ENCODE data around the gene LMOD1.
"Not testable (repeated sequence)": the region's sequence is repeated elsewhere in the genome, so short reads cannot be mapped to it uniquely, and the experiment has no call there.

The LMOD1 gene

DNA sequence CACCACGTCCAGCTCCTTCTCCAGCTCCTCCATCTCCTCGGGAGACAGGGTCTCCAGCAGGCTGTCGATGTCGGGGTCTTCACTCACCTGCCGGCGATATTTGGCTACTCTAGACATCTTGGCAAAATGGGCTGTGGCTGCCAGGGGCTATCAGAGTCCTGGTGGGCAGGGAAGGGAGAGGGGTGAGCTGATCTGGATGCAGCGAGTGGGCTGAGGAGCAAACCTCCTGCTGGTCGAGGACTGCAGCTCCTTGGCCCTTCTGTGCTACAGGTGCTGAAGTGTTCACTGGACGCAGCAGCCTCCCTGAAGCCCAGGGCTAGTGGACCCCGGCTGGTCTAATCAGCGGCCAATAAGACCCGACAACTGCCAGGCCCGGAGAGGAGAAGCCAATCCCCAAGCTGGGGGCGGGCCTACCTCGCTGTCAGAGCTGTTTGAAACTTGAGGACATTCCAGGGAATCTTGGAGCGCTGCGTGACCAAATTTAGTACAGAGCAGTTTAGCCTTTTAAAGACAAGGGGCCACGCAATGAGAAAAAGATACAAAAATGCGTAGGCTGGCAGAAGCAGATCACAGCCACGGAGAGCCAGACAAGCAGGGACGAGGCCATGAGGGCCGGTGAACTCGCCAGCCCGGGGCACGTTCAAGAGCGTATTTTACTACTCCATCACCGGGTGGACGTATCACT is at the start of gene LMOD1:
Gene LMOD1, minus strand, starts transcription at position 325 of the 685 bp plus-strand sequence. Its CDS starts 208 bp downstream, at position 117.
- peak; percentile 93 for FAIRE-seq

DNA sequence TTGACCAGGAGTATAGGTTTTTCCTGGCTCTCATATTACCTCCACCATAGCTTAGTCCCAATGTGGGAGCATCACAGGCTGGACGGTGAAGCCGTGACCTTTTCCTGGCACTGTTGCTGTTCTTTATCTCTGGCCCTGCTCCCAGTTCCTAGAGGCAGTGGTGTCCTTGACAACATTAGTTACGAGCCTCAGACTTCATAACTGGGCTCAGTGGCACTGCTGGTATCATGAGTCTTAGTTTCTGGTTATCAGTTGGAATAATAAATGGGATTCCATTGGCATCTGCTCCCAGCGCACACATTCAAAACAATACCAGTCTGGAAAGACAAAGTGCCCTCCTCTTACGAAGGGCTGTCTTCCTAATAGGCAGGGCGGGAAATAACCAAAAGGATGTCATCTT is 44.1 kb upstream of the LMOD1 start:
- FAIRE-seq: no peak

DNA sequence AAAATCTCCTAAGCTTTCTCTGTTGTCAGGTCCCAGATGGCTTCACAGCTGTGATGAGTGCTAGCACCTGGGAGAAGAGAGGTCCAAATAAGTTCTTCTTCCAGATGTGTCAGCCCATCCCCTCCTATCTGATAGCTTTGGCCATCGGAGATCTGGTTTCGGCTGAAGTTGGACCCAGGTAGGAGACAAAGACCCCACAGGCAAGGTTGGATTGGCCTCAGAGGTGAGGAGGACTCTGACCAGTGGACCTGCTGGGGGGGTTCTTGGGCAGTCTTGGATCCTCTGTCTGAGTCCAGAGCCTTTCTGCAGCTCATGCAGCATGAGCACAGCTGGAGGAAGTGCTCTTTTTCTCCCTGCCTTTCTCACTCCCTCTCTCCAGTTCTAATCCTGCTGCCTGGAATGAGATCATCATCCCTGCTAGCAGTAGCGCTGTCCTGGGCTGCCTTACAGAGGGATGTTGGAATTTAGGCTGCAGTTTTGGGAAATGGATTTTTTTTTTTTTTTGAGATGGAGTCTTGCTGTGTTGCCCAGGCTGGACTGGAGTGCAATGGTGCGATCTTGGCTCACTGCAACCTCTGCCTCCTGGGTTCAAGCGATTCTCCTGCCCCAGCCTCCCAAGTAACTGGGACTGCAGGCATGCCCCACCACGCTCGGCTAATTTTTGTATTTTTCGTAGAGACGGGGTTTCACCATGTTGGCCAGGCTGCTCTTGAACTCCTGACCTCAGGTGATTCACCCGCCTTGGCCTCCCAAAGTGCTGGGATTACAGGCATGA is 43.2 kb upstream of the LMOD1 start:
- FAIRE-seq: no peak

DNA sequence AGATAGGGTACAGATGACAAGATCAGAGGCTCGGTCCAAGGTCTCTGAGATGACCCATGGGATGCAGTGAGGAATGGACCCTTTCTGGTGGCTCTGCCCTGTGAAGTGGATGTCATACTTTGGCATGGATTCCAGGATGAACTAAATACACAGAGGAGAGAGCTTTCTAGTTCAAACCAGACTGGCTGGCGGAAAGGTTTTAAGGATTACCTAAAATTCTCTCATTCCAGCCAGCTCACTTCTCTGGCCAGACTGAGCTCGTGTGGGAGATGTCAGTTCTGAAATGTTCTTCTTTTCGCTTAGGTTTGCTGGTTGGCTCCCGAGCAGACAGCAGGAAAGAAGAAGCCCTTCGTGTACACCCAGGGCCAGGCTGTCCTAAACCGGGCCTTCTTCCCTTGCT is 42.3 kb upstream of the LMOD1 start:
- FAIRE-seq: no peak

DNA sequence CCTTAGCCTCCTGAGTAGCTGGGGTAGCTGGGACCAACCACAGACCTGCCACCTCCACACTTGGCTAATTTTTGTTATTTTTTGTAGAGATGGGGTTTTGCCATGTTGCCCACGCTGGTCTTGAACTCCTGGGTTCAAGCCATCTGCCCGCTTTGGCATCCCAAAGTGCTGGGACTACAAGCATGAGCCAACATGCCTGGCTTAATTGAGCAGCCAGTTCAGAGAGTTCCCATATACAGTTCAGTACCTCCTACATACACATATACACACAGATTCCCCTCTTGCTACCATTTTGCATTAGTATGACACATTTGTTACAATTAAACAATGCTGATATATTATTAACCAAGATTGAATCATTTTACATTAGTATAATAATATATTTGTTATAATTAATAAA is 39.0 kb upstream of the LMOD1 start:
- no peak for FAIRE-seq

DNA sequence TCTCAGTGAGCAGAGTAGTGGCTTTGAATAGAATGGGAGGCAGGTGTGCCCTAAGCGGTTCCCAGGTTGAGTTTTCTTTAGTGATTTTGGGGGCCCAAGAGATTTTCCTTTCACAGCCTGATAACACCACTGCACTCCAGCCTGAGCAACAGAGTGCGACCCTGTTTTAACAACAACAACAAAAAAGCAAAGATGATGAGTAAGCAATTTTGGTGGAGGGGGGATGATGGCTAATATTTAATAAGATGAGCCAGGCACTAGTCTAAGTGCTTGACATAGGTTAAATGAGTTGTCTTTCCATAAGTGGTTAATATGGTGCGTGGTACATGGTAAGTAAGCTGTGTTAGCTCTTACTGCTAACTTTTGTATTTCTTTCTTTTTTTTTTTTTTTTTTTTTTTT is 38.1 kb upstream of the LMOD1 start:
- FAIRE-seq: no peak

DNA sequence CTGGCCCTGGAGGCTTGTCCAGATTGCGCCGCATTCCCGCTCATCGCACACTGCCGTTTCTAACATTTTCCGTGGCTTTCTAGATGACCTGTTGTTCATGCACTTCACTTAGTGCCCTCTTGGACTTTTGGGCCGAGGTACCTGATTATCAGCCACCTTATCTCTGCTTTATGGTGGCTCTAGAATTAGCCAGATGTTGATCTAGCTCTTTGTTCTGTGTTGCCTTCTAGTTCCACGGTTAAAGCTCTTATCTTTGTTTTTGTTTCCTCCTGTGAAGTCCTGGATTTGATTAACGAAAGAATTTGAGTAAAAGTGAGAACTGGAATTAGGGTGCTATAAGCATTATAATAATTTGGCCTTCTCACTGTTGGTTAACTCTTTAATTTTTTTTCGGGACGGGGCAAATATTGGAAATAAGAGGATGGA is 37.0 kb upstream of the LMOD1 start:
- FAIRE-seq: no peak

DNA sequence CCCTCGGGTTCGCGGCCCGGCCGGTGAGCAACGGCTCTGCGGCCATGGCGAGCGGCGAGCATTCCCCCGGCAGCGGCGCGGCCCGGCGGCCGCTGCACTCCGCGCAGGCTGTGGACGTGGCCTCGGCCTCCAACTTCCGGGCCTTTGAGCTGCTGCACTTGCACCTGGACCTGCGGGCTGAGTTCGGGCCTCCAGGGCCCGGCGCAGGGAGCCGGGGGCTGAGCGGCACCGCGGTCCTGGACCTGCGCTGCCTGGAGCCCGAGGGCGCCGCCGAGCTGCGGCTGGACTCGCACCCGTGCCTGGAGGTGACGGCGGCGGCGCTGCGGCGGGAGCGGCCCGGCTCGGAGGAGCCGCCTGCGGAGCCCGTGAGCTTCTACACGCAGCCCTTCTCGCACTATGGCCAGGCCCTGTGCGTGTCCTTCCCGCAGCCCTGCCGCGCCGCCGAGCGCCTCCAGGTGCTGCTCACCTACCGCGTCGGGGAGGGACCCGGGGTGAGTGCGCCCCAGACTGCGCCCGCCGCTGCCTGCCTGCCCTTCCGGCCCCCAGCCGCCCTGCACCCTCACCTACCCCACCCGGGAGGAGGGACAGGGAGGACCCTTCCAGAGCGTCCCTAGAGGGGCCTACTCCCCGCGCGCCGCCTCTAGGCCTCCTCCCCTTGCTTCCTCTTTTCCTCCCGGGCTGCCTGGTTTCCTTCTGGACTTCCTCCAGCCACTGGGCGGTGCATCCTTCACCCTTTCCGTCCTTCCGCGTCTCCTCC is 36.5 kb upstream of the LMOD1 start, which contains the start of gene RNPEP:
Gene RNPEP, plus strand, starts transcription at position 26 of the 757 bp plus-strand sequence. Its CDS starts 19 bp downstream, at position 45.
- FAIRE-seq: peak; percentile 56

DNA sequence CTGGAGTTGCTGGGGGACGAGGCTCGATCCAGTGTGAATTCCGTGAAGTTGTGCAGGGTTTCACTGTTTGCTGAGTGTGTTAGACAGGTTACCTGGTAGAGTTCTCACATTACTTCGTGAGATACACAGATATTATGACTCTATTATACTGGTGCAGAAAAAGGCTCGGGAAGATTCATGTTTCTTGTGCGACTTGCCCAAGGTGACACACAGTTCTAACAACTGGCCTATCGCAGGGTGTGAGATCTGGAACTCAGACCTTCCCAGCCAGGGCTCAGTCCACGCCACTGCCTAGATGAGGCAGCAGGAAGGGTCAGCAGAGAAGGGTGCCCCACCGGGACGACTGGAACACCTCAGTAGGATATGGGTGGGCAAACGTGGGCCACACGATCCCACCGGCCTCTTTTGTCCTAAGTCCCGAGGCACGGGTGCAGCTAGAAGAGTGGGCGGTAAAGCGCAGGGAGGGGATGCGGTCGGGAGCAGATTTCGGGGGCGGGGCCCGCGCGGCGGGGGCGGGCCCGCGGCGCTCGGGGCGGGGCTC is 35.8 kb upstream of the LMOD1 start:
- no peak for FAIRE-seq

DNA sequence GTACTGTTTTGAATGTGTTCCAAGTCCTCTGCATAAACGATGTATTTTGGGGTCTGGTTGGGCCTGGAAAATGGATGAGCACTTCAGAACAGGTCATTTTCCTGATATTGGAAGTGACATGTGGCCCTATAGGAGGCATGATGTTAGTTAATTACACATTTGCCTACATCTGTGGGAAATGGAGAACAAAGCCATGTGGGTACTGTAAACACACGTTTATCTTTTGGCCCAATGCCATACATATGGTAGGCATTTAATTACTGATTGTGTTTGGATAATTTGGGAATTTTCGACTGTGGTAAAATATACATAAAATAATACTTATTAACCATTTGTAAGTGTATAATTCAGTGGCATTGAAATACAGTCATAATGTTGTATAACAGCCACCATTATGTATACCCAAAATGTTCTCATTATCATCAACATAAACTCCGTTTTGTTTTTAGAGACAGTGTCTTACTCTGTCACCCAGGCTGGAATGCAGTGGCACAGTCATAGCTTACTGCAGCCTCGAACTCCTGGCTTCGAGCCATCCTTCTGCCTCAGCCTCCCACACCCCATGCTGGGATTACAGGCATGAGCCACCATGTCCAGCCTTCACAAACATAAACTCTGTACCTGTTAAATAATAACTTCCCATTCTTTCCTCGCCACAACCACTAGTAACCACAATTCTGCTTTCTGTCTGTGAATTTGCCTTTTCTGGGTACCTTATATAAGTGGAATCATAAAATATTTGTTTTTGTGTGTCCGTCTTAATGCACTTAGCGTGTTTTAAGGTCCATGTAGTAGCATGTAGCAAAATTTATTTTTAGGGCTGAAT is 24.2 kb upstream of the LMOD1 start:
- no peak for FAIRE-seq

DNA sequence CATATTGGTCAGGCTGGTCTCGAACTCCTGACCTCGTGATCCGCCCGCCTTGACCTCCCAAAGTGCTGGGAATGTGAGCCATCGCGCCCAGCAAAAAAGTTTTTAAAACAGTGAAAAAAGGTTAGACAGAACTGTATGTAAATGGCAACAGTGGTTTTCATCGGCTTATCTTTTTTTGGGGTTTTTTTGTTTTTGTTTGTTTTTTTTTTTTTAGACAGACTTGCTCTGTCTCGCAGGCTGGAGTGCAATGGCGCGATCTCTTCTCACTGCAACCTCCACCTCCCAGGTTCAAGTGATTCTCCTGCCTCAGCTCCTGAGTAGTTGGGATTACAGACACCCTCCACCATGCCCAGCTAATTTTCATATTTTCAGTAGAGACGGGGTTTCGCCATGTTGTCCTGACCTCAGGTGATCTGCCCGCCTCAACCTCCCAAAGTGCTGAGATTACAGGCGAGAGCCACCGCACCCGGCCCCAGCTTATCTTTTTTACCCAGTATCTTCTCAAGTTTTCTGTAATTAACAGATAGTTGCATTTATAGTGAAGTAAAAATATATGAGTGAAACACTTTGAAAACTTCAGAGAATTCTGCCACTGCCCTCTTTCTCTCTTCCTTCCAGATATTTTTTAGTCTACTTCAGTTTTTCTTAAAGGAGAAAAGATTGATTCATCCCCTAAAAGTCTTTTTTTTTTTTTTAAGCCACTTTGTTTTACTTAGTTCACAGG is 22.0 kb upstream of the LMOD1 start:
- peak; percentile 13 for FAIRE-seq

DNA sequence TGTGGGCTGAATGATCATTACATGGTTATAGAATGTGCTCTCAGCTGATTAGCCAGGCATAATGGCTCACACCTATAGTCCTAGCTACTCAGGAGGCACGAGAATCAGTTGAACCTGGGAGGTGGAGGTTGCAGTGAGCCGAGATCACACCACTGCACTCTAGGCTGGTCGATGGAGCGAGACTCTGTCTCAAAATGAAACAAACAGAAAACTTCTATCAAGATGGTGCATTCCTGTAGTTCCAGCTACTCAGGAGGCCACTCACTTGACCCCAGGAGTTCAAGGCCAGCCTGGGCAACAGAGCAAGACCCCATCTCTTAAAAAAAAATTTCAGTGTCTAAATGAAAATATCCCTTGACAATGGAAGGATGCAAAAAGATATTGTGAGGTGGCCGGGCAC is 19.8 kb upstream of the LMOD1 start:
- FAIRE-seq: no peak

DNA sequence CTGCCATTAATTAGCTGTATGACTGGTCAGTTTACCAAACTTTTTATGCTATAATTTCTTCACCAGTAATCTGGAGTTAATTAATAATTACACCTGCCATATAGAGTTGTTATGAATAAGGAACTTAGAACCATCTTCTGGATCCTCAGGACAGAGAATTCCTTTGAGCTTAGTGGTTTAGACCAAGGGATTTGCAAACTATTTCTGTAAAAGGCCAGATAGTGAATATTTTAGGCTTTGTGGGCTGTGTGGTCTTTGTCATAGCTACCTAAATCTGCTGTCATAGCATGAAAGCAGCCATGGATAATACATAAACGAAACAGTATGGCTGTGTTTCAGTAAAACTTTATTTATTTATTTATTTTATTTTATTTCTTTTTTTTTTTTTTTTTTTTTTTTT is 17.9 kb upstream of the LMOD1 start:
- FAIRE-seq: no peak

DNA sequence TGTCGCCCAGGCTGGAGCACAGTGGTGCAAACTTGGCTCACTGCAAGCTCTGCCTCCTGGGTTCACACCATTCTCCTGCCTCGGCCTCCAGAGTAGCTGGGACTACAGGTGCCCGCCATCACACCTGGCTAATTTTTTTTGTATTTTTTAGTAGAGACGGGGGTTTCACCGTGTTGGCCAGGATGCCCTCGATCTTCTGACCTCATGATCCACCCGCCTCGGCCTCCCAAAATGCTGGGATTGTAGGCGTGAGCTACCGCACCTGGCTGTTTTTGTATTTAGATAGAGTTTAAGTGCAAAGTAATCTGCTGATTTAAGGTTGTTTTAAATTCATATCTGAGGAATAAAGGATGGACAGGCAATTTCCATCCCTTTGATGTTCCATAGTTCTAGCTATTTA is 16.0 kb upstream of the LMOD1 start:
- FAIRE-seq: not testable (repeated sequence)

DNA sequence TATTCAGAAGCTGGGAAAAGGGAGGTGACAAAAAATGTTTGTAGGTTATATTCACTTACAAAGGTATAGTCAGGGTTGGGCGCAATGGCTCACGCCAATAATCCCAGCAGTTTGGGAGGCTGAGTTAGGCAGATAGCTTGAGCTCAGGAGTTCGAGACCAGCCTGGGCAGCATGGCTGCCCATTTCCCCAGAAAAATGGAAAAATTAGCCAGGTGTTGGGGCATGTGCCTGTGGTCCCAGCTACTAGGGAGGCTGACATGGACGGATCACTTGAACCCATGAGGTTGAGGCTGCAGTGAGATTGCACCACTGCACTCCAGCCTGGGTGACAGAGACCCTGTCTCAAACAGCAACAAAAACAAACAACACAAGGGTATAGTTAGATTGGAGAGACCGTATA is 12.0 kb upstream of the LMOD1 start:
- FAIRE-seq: no peak

DNA sequence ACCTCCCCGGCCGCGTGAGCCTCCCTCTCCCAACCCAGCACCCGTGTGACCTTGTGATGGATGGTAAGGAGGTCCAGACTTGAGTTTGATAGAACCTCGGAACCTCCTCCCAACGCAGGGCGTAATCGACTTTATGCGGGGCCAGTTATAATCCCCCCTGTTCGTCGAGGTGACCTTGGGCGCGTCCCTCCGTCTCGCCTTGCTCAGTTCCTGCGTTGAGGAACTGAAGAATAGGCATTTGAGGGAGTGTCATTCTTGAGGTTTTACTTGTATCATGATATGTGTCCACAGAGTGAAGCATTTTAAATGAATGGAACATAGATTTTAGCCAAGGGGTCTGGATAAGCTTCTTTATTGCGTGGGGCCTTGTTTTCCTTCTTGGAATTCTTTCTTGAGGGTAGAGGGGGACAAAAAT is 9.4 kb upstream of the LMOD1 start:
- no peak for FAIRE-seq

DNA sequence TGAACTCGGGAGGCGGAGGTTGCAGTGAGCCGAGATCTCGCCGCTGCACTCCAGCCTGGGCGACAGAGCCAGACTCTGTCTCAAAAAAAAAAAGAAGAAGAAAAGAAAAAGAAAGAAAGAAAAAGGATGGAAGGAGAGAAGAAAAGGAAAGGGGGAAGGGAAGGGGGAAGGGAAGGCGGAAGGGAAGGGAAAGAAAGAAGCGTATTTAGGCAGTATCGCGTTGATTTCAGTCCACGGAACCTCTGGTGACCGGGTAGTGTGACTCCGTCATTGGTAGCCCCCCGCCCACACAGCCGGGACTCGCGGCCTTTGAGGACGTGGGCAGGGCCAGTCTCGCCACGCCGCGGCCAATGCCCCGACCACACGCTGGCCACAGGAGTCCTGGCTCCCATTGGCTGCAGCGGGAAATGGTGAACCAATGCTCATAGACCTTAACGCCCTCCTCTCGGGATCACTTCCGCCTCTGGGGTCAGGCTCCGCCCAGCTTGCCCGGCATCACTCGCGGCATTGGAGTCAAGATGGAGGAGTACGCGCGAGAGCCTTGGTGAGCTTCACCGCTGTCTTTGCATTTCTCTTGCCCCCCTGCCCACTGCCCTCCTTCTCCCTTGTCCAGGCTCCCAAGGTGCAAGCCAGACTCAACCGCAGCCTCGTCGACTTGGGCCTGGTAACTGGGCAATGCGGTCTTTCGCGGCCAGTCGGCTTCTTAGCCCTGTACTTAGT is 8.8 kb upstream of the LMOD1 start, which contains the start of gene TIMM17A:
Gene TIMM17A, plus strand, starts transcription at position 495 of the 720 bp plus-strand sequence. Its CDS starts 24 bp downstream, at position 519.
- FAIRE-seq: peak; percentile 98

DNA sequence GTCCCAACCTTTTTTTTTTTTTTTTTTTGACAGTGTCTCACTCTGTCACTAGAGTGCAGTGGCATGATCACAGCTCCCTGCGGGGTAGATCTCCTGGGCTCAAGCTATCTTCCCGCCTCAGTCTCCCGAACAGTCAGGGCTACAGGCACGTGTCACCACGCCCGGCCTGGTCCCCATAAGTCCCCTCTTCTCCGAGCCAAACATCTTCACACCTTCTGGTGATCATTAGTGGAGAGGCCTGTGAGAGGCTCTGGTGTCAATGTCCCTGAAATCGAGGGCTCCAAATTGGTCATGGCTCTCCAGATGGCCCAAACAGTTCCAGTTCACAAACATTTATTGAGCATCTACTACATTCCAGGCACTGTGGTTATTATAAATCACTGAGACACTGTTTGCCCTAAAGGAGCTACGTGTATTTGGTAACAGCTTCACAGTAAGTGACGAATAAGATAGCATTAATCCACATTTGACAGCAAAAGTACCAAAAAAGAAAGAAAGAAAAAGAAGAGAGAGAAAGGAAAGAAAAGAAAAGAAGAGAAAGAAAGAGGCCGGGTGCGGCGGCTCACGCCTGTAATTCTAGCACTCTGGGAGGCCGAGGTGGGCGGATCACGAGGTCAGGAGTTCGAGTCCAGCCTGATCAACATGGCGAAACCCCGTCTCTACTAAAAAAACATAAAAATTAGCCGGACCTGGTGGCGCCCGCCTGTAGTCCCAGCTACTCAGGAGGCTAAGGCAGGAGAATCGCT is 8.1 kb upstream of the LMOD1 start:
- FAIRE-seq: no peak

DNA sequence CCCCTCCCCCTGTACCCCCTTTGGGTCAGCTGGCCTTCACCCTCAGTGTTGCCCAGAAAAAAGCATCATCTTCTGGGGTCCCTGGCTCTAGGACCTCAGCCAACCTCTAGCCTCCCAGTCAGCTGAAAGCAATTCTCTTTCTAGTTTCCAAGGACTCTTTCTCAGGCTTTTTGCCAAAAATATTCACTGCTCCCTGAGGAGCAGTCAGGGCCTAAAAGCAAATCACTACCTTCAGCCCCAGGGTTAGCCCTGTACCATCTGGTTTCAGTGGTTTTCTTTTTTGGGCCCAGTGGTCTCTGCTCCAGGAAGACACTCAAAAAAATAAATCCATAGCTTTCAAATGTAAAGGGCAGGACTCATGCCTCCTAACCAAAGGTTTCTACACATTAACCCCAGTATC is 3.1 kb upstream of the LMOD1 start:
- no peak for FAIRE-seq

DNA sequence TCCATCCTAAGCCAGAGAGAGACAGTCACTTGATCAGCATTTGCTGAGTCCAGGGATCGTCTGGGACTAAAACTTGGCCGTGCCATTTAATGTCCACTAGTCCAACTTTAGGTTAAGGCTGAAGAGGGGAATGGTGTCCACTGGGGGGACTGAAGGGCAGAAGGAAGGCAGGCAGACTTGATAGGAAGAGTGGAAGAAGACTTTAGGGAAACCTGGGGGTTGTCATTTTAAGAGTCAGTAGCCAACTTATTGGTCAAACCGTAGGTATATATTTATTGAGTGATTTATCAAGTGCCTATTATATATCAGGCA is 1.3 kb upstream of the LMOD1 start:
- FAIRE-seq: no peak
